Tongue (tissue), 2 donors: ENCODE data around the gene ZZZ3. TPM values are rescaled to one million over a fixed set of nuclear protein-coding genes. Genes with fewer than 3 reads are reported as not detected.
"Not testable (repeated sequence)": the region's sequence is repeated elsewhere in the genome, so short reads cannot be mapped to it uniquely, and the experiment has no call there.

Experiments used
- DNase-seq: peaks from one replicate; pipeline ENCODE4 v3.0.0-alpha.2; 2015
- total RNA-seq: library from RNA; depleted of rRNA; stranded (reverse); fragments of >200 nt; gene quantifications from one replicate; pipeline ENCODE4 v1.2.3, GENCODE V29; 2014

ZZZ3 gene
- 98.3 TPM for total RNA-seq

DNA sequence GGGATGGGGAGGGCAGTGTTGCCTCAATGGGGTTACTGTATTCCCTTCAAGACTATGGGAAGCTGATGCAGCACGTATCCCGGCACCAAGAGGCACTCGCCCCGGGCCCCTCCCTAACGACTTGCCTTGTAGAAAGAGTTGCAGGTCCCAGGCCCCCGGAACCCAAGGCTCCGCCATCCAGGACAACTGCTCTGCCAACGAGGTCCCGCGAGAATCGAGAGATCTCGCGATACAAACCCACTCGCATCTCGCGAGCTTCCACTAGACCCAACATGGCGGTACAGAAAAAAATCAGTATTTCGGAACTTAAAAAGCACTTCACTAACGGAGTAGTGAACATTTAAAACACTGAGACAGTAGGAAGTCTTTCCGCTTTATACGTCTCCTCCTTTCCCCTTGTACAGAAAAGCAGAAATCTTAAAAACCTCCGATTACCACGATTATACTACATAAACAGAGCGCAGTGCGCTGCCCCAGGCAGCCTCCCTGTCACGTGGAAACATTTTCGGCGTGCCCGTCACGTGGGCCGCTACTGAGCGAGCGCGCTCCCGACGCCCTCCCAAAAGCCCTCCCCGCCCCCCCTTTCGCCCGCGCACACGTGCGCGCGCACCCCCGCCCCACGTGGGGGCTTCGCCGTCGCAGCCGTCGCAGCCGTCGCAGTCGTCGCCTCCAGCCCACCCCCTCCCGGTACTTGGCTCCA, at the start of gene ZZZ3:
Gene ZZZ3 (minus strand): TSS at position 199 of the 700 bp plus-strand sequence. CDS start 49,304 bp downstream, outside the sequence.
- peak; percentile 98 for DNase-seq

DNA sequence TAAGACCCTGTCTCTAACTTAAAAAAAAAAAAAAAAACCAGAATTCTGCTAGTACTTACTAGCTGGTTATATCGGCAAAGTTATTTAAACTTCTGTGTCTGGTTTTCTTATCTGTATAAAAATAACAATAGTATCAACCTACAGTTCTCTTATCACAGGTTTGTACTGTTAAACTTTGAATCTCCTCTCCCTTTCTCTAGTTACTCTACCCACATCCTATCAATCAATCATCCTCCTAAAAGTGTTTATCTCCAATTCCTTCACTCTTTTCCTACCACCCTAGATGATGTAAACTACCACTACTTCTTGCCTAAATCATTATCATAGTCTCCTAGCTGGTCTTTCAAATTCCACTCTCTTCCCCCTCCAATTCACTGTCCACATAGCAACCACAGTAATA, 49.6 kb upstream of the ZZZ3 start:
- no peak for DNase-seq

DNA sequence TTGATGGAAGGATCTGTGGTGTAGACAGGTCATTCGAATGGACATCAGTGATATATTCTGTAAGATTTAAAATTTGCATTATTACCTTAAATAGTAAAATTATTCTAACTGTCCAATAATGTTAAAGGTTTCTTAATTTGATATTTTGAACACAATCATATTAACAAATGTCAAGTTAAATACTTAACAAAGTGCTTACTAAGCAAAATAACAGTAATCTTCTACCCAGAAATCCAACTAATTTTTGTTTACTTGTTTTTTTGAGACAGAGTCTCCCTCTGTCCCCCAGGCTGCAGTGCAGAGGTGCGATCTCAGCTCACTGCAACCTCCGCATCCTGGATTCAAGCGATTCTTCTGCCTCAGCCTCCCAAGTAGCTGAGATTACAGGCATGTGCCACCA, 43.2 kb upstream of the ZZZ3 start:
- no peak for DNase-seq

DNA sequence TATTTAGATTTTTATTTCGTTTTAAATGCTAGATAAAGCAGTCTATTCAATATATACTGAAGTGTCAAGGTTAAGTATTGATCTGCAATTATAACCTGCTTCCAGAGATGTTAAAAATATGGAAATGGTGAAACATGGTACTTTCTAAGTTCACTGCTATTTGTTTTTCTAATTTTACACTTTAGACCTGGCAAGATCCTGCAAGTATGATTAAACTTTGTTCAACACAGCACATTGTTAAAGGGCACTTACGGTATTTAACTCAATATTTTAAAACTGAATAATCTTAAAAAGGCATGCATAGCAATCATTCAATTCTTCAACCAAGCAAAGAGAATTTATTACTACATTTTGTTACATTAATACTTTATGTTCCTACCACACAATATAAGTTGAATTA, 35.7 kb upstream of the ZZZ3 start:
- DNase-seq, result no peak

DNA sequence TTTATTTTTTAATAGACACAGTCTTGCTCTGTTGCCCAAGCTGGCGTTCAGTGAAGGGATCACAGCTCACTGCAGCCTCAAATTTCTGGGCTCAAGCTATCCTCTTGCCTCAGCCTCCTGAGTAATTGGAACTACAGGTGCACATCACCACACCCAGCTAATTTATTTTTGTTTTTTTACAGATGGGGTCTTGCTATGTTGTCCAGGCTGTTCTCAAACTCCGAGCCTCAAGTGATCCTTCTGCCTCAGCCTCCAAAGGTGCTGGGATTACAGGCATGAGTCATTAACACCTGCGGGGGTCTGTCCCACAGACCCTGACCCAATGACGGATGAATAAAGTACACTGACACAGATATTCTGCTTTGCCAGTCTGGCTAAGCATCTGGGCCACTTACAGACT, 33.6 kb upstream of the ZZZ3 start:
- no peak for DNase-seq

DNA sequence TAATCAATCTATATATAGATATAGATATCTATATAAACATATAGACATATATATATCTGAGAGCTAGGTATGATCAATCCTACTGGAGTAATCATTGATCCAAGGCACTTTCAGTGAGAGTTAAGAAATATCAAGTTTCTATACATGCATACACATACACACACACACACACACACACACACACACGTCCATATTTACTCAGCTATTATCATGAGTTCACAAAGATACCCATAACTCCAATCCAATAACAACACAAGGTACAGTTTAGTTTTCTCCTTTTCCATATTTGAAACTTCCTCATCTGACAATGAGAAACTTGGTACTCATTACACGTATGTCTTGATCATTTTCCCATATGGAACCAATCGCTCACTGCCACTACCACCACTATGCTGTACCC, 27.3 kb upstream of the ZZZ3 start:
- no peak for DNase-seq

DNA sequence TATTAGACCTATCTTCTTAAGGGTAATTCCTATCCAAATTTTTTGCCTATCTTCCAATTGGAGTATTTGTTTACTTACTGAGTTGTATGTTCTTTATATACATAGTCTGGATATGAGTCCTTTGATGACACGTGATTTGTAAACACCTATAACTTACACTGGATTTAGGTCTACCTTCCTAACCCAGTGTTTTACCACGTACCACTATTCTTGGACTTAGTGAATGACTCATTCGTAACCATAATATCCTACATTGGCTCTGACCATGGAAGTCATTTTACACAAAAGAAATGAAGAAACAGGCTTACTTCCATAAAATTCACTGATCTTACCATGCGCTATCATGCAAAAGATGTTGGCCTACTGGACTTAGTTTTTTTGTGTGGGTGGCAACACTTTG, 23.9 kb upstream of the ZZZ3 start:
- no peak for DNase-seq

DNA sequence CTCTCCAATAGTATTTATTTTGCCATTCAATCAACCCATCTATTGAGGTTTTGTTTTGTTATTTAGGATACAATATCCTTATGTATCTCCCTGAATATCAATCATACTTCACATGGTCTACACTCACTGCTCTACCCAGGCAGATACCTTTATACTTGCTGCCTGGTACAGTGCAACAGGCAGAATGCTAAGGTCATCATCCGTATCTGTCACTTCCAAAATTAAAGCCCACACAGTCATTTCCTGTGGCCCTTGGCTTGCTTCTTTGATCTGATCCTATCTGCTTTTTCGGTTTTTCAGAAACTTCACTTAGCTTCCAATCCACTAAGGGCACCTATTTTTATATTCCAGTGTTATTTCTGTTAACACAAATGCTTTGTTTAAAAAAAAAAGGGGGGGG, 22.3 kb upstream of the ZZZ3 start:
- DNase-seq, result no peak

DNA sequence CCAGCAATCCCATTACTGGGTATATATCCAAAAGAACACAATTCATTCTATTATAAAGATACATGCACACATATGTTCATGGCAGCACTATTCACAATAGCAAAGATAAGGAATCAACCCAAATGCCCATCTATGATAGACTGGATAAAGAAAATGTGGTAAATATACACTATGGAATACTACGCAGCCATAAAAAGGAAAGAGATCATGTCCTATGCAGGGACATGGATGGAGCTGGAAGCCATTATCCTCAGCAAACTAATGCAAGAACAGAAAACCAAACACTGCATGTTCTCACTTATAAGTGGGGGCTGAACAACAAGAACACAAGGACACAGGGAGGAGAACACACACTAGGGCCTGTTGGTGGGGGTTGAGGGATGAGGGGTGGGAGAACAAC, 17.2 kb upstream of the ZZZ3 start:
- not testable (repeated sequence) for DNase-seq

DNA sequence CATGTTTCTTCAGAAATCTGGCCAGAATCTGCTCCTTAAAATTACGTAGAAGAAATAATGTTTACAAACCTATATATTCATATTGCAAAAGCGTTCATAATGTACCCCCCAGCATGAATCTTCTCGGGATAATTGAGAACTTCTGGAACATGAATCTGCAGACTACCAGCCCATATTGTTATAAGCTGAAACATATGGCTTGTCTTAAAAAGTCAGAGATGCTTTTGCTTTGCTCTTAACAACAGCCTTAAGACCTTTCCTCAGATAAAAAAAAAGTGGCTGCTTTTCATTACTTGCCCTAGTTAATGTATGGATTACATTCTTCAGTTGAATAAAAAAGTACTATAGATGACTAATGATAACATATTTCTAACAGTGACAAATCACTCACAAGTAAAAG, 15.0 kb upstream of the ZZZ3 start:
- no peak for DNase-seq

DNA sequence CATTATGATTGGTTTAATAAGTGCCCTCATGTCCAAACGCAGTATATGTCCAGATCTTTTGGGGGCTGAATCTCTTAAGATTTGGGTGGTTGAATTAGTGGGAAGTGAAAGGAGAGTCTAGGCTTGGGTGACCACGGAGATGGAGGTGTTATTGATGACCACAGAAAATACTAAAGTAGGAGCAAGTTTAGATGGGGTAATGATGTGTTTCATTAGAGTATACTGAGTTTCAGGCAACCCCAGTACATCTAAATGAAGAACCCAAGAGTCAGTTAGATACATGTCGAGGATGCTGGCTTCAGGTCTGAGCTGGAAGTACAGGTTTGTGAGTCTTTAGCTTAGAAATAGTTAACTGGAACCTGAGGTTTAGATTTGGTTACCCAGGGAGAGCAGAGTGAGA, 6.5 kb upstream of the ZZZ3 start:
- DNase-seq, result no peak

DNA sequence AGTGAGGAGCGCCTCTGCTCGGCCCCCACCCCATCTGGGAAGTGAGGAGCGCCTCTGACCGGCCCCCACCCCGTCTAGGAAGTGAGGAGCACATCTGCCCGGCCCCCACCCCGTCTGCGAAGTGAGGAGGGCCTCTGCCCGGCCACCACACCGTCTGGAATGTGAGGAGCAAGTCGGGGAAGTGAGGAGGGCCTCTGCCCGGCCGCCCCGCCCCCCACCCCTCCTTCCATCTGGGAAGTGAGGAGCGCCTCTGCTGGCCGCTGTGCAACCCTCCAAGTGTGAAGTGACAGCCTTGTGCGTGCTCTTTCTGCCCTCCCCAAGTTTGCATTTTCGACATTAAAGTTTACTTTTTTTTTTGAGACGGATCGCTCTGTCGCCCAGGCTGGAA, 5.1 kb upstream of the ZZZ3 start:
- DNase-seq, result peak; percentile 54

DNA sequence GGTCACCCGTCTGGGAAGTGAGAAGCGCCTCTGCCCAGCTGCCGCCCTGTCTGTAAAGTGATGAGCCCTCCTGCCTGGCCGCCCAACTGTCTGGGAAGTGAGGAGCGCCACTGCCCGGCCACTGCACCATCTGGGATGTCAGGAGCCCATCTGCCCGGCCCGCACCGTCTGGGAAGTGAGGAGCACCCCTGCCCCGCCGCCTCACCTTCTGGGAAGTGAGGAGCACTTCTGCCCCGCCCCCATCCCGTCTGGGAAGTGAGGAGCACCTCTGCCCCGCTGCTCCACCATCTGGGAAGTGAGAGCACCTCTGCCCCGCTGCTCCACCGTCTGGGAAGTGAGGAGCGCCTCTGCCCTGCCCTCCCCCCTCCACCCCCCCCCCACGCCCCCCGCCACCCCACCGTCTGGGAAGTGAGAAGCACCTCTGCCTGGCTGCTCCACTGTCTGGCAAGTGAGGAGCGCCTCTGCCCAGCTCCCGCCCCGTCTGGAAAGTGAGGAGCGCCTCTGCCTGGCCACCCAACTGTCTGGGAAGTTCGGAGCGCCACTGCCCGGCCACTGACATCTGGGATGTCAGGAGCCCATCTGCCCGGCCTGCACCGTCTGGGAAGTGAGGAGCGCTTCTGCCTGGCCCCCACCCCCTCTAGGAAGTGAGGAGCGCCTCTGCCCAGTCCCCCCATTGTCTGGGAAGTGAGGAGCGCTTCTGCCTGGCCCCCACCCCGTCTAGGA, 4.5 kb upstream of the ZZZ3 start:
- no peak for DNase-seq

DNA sequence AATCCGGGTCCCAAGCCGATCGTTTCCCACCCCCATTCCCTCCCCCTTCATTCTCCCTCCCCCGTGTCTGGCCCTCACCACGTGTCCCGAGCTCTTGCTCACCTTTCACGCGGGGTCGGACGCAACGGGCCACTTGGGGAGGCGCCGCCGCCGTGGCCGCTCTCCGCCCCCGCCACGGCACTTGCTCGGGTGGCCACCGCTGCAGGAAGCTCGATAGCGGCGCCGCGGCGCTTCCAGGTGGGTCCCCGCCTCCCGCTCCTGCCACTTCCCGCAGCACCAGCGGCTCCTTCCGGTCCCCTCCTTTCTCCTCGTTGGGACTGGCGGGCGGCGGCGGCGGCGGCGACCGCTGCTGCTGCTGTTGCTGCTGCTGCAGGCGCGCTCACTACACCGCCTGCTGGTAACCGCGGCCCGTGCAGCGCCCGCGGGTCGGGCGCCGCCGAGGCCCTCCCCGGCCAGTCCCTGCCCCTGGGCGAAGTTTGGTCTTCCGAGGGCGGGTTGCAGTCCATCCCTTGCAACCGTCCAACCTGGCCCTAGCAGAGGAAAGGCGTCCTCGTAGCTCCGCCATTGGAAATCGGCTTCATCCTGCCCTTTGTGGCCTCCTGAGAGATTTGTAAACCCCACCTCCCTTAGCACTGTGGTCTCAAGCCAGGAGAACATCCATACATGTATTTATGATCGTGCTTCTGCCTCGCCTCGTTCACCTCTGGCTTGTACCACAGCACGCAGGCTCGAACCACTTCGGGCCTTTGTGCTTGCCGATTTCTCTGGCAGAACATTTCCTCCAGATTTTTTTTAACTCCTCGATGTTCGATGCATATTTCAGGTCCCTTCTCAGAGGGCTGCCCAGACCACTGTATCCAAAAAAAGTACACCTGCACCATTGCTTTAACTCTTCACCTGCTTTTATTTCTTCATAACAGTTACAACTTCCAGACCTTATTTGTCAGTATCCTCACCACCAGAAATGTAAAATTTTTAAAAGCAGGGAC, 996 bp upstream of the ZZZ3 start:
- peak; percentile 96 for DNase-seq

DNA sequence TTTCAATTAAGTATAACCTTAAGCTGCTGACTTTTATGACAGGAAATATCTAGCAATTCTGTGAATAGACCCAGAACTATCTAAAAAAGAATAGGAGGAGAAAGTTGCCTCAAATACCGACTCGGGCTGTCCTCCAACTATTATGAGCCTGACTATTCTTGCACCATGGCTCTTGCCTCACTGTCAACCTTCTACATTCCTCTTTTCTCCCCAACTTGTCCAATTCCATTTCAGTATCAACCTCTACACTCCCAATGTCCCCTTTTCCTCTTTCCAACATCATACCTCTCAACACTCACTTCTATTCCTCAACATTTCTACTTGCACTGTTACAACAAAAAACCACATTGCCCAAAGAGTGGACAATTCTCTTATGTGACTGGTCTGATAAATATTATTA, 2.3 kb downstream of the ZZZ3 start:
- DNase-seq, result no peak

DNA sequence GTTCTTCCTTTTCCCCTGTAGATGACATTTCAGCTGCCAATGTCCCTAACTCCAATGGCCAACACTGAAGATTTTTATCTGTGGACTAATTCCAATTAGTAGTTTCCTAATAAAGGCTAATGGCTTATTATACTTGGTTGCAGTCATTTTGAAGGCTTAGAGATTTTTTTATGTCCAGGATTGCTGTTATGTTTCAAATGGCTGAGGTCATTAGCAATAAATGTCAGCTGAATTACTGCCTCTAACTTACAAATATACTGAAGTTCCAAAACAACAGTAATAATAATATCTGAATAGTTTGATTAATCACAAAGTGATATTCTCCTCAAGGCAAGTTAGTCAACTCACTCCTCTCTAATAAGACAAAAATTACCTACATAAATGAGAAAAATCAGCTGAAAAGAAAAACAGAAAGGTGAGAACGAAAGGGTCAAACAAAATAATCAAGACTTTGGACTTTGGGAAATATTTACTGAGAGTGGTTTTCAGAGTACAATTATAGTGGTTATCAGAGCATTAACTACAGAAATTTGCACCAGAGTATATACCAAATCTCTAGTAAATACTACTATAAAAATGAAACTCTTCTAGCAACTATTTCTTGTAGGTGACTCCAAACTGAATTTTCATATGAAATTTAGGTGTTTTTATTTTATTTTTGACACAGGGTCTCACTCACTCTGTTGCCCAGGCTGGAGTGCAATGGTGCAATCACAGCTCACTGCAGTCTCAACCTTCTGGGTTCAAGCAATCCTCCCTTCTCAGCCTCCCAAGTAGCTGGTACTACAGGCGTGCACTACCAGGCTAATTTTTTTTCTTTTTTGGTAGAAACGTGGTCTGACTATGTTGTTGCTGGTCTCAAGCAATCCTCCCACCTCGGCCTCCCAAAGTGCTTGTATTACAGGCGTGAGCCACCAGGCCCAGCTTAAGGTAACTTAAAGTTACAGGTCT, 3.5 kb downstream of the ZZZ3 start:
- no peak for DNase-seq

DNA sequence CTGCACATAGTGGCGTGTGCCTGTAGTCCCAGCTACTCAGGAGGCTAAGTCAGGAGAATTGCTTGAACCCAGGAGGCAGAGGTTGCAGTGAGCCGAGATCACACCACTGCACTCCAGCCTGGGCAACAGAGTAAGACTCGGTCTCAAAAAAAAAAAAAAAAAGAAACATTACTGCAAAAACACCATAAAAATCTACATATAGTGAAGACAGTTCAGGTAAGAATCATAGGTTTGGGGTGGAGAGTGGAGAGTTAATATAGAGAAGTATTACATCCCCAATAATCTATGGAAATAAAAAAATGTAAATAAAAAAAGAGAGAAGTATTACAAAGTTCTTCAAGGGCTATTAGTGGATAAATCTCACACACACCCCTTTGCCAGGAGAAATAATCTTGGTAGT, 7.7 kb downstream of the ZZZ3 start:
- not testable (repeated sequence) for DNase-seq

DNA sequence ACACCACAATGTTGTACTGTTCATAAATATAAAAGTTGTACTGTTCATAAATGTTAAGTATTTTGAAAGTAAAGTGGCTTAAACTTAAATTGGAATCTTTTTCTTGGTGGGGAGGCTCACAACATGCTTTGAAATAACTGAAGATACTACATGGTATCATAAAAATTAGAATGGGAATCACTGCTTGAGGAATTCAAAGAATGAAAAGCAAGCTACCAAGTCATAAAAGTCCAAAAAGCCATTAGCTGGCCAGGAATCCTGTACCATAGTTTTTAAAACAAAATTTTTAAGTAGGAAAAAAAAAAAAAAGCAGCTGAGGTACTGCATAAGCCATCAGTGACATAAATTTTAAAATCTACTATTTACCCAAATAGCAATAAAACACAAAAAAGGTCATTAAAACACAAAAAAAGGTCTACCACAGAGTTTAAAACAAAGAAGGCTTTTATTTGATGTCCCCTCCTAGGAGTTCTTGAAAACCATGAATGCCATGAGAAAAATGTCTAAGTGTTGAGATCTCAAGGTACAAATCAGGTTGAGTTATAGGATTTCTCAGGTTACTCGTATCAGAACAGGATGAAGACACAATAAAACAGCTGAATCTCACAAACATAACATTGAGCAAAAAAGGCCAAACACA, 8.6 kb downstream of the ZZZ3 start:
- DNase-seq, result no peak

DNA sequence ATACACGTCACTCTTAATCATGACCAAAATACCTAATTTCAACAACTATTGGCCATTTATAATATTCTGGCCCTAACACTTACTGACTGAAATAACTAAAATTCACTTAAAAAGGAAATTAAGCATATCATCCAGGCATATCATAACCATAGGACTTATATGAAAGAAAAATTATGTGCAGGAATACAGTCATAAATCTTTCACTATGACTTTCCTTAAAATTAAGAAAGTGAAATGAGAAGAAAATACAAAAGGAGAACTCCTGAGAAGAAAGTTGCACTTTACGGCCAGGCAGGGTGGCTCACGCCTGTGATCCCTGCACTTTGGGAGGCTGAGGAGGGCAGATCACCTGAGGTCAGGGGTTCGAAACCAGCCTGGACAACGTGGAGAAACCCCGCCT, 9.4 kb downstream of the ZZZ3 start:
- no peak for DNase-seq

DNA sequence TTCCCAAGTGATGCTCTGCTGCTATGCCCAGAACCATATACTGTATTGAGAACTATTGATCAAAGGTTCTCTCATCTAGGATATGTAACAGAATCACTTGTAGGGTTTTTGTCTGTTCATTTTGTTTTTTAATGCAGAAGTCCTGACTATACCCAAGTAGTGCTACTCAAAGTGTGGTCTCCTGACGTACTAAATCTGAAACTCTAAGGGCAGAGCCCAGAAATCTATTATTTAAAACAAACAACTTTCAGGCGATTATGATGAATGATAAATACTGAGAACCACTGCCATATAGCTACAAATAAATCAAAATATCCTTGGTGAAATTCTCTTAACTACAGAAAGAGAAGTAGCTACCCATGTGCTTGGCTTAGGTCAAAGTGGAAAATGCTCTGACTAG, 10.1 kb downstream of the ZZZ3 start:
- DNase-seq, result no peak

DNA sequence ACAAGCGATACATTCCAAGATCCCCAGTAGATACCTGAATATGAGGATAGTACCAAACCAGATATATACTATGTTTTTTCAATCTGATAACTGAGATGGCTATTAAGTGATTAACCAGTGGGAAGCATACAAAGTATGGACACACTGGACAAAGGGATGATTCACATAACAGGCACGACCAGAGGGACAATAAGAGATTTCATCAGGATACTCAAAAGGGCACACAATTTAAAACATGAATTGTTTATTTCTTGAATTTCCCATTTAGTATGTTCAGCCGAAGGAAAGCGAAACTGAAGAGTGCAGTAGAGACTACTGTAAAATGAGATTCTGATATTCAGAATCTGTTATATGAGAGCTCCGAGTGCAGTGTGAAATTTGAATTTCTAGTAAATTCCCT, 10.6 kb downstream of the ZZZ3 start:
- DNase-seq, result no peak
